Superior temporal gyrus (tissue), 1 donor: Measurements from ENCODE around the gene TFAM.

Experiments
- DNase-seq: peaks from one replicate; pipeline ENCODE4 v3.0.0-alpha.2; 2016; ENCODE audit errors: extremely low spot score

The TFAM gene

GRCh38 chr10:58384999-58385783 is at the start of gene TFAM:
Gene TFAM, plus strand, starts transcription at chr10:58385410. Its CDS starts 138 bp downstream, at chr10:58385548.
- peak; percentile 95 for DNase-seq

GRCh38 chr10:58336242-58336641 is 49.0 kb upstream of the TFAM start:
- DNase-seq, result no peak

- no peak for DNase-seq
Observed at GRCh38 chr10:58341422-58341821, 43.8 kb upstream of the TFAM start.

GRCh38 chr10:58341947-58342346 is 43.3 kb upstream of the TFAM start:
- DNase-seq, result no peak

GRCh38 chr10:58347967-58348366 is 37.2 kb upstream of the TFAM start:
- DNase-seq, result no peak

GRCh38 chr10:58348571-58349033 is 36.6 kb upstream of the TFAM start:
- no peak for DNase-seq

GRCh38 chr10:58350023-58350422 is 35.2 kb upstream of the TFAM start:
- no peak for DNase-seq

- no peak for DNase-seq
Observed at GRCh38 chr10:58350619-58351323, 34.4 kb upstream of the TFAM start.

GRCh38 chr10:58351616-58352578 is 33.3 kb upstream of the TFAM start:
- DNase-seq, result peak; percentile 57

GRCh38 chr10:58352956-58353610 is 32.1 kb upstream of the TFAM start:
- DNase-seq, result no peak

- no peak for DNase-seq
Observed at GRCh38 chr10:58356756-58357155, 28.5 kb upstream of the TFAM start.

- DNase-seq, result no peak
Observed at GRCh38 chr10:58358314-58358933, 26.8 kb upstream of the TFAM start.

- no peak for DNase-seq
Observed at GRCh38 chr10:58358947-58359346, 26.3 kb upstream of the TFAM start.

GRCh38 chr10:58359541-58359940 is 25.7 kb upstream of the TFAM start:
- DNase-seq, result no peak

- no peak for DNase-seq
Observed at GRCh38 chr10:58360412-58361004, 24.7 kb upstream of the TFAM start.

- DNase-seq, result no peak
Observed at GRCh38 chr10:58361353-58361752, 23.9 kb upstream of the TFAM start.

GRCh38 chr10:58362027-58362789 is 23.0 kb upstream of the TFAM start:
- no peak for DNase-seq

- DNase-seq, result no peak
Observed at GRCh38 chr10:58367069-58367468, 18.1 kb upstream of the TFAM start.

- peak; percentile 51 for DNase-seq
Observed at GRCh38 chr10:58371473-58371872, 13.7 kb upstream of the TFAM start.
